Glutamatergic neuron (in vitro differentiated cells): ENCODE results near the gene HLA-B. TPM values are rescaled to one million over a fixed set of nuclear protein-coding genes. Genes with fewer than 3 reads are reported as not detected.

ENCODE experiments used
- DNase-seq: peaks from one replicate; pipeline ENCODE4 v3.0.0; 2022
- H3K27ac Mint-ChIP-seq: one replicate; pipeline ENCODE4 v1.8.0; 2020; ENCODE audit warnings: mild to moderate bottlenecking, mixed read lengths, inconsistent platforms; ENCODE audit not compliant: unreplicated experiment
- H3K27me3 Mint-ChIP-seq: one replicate; pipeline ENCODE4 v1.8.0; 2020; ENCODE audit warnings: mild to moderate bottlenecking, moderate library complexity, mixed read lengths, inconsistent platforms; ENCODE audit not compliant: unreplicated experiment
- H3K36me3 Mint-ChIP-seq: one replicate; pipeline ENCODE4 v1.8.0; 2020; ENCODE audit warnings: mild to moderate bottlenecking, mixed read lengths, inconsistent platforms; ENCODE audit not compliant: unreplicated experiment
- H3K4me1 Mint-ChIP-seq: one replicate; pipeline ENCODE4 v1.8.0; 2020; ENCODE audit warnings: mild to moderate bottlenecking, low read depth, mixed read lengths, inconsistent platforms; ENCODE audit not compliant: unreplicated experiment
- H3K4me3 Mint-ChIP-seq: one replicate; pipeline ENCODE4 v1.8.0; 2020; ENCODE audit warnings: mild to moderate bottlenecking, mixed read lengths, inconsistent platforms; ENCODE audit not compliant: unreplicated experiment
- H3K9me3 Mint-ChIP-seq: one replicate; pipeline ENCODE4 v1.8.0; 2020; ENCODE audit warnings: mild to moderate bottlenecking, moderate library complexity, mixed read lengths, inconsistent platforms; ENCODE audit not compliant: unreplicated experiment
- CTCF ChIP-seq: fragments of 200-600 bp; sonication (generic); IDR thresholded peaks from one replicate; pipeline ENCODE4 v1.5.0; 2021; ENCODE audit not compliant: partially characterized antibody, unreplicated experiment
- total RNA-seq: library from RNA; stranded (reverse); fragmentation: NEBNext Ultra II Directional; extraction: Animal tissue kit (Norgen Biotek cat#: 25700); gene quantifications from one replicate; pipeline ENCODE4 v1.2.1, GENCODE V29; 2021; ENCODE audit not compliant: unreplicated experiment

HLA-B gene
- total RNA-seq, 1 donor from 2014 or later = 11.4 TPM

DNA sequence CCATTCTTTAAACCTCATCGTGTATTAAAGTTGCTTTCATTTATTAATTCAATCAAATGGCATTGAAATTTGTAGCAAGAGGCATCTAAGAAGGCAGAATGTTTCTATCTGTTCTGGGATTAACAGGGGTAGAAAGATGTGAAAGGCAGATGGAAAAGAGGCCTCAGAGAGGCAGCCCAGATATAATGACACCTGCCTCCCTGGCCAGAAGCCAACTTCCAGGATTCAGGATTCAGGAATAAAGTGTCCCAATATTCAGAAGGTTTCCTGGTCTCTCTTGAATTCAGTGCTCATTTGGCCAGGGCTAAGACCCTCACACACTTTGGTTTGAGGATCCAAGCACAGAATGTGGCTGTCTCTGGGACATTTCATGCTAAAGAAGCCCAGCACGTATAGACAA, 39.9 kb downstream of the HLA-B start:
- Mint-ChIP-seq H3K4me1 (no peaks in the 10 kb centered on the region), H3K27me3 (no peaks in the 10 kb centered on the region), H3K36me3 (no peaks in the 10 kb centered on the region), H3K9me3 (no peaks in the 10 kb centered on the region), H3K27ac (no peak overlapping the region), H3K4me3 (no peak overlapping the region)
- TF ChIP-seq CTCF = no peak
- DNase-seq = no peak

- DNase-seq = no peak
- no peak for TF ChIP-seq CTCF
- Mint-ChIP-seq H3K4me3 (no peak overlapping the region), H3K27me3 (peaks cover 1% of the 10 kb centered on the region), H3K4me1 (no peaks in the 10 kb centered on the region), H3K36me3 (no peaks in the 10 kb centered on the region), H3K27ac (no peak overlapping the region), H3K9me3 (peaks cover 3% of the 10 kb centered on the region)
Observed at GRCh38 chr6:31309641-31310040, 47.3 kb downstream of the HLA-B start.

GRCh38 chr6:31308845-31309175, 48.2 kb downstream of the HLA-B start:
- no peaks in the 10 kb centered on the region for H3K4me1 Mint-ChIP-seq
- DNase-seq = no peak
- H3K27me3 Mint-ChIP-seq = peaks cover 1% of the 10 kb centered on the region
- H3K9me3 Mint-ChIP-seq = peaks cover 3% of the 10 kb centered on the region
- H3K27ac Mint-ChIP-seq = no peak overlapping the region
- H3K36me3 Mint-ChIP-seq = no peaks in the 10 kb centered on the region
- H3K4me3 Mint-ChIP-seq = no peak overlapping the region
- no peak for TF ChIP-seq CTCF

DNA sequence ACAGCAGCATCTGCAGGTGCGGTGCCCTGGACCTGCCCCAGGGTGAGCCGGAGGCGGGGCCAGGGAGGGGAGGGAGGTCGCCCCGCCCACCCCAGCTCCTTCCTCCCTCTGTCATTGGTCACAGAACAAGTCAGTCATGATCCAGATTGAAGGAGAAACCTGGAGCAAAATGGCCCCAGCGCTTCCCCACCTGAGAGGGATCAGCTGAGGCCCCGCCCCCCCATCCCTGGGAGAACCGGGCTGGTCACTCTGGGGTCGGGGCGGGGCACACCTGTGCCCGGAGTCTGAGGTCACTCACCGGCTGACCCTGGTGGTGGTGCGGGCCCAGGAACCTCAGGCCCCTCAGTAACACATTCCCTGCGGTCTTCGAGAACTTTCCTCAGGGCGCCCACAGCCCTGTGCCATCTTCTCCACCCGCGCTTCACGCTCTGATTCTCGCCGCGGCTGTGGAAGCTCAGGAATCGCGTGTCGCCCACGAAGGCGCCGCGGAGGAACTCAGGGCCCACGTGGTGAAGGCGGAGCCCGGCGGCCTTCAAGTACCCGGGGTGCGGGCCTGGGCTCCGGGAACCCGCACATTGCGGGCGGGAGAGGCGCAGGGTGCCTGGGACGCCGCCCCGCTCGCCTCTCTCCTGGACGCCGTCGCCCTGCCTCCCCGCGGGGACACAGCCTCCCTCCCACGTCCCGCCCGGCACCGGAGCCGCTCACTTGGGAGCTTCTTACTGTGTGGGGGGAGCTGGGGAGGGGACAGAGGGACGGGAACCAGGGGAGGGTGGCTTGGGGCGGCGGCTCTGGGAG, 48.7 kb downstream of the HLA-B start:
- H3K4me3 Mint-ChIP-seq = no peak overlapping the region
- no peak for DNase-seq
- no peaks in the 10 kb centered on the region for H3K36me3 Mint-ChIP-seq
- no peaks in the 10 kb centered on the region for H3K4me1 Mint-ChIP-seq
- no peak for TF ChIP-seq CTCF
- H3K27ac Mint-ChIP-seq = no peak overlapping the region
- peaks cover 1% of the 10 kb centered on the region for H3K27me3 Mint-ChIP-seq
- peaks cover 3% of the 10 kb centered on the region for H3K9me3 Mint-ChIP-seq

GRCh38 chr6:31307669-31308049, 49.3 kb downstream of the HLA-B start:
- Mint-ChIP-seq H3K4me1 (no peaks in the 10 kb centered on the region), H3K4me3 (no peak overlapping the region), H3K9me3 (peaks cover 3% of the 10 kb centered on the region)

More at GRCh38 chr6:31307669-31308049, 49.3 kb downstream of the HLA-B start:
- Mint-ChIP-seq H3K27ac (no peak overlapping the region), H3K36me3 (no peaks in the 10 kb centered on the region), H3K27me3 (peaks cover 1% of the 10 kb centered on the region)
- no peak for DNase-seq
- TF ChIP-seq CTCF = no peak
